ENCODE results near the gene AKNA.

The AKNA gene

DNA sequence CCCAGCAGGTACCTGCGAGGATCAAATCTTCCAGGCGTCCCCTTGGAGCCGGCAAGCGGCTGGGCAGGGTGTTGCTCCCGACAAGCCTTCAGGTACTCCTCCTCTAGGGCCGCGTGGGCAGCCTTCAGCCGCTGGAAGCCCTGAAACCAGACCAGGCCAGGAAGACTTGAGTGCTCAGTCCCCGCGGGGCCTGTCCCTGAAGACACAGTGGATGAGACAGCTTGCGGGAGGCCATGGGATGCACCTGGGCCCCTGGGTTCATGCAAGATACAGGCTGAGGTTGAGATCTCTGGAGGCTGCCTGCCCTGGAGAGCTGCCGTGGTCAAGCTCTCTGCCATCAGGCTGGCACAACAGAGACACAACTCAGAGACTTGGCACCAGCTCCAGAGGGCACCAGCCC, 25.4 kb downstream of the AKNA start:
- Histone ChIP-seq H3K4me1 (no peaks in the 10 kb centered on the region), H3K36me3 (replicated peaks) (peaks cover 22% of the 10 kb centered on the region), H3K9me3 (no peaks in the 10 kb centered on the region), H3K4me3 (no peak overlapping the region), H3K27me3 (ENCODE audit: low read depth) (no peaks in the 10 kb centered on the region)
- no peak for DNase-seq (ENCODE audit: low spot score in 2 of 2)
- in situ Hi-C loops (cut with MboI; ENCODE audit: low sequenced_read_pairs) = no loop called here

DNA sequence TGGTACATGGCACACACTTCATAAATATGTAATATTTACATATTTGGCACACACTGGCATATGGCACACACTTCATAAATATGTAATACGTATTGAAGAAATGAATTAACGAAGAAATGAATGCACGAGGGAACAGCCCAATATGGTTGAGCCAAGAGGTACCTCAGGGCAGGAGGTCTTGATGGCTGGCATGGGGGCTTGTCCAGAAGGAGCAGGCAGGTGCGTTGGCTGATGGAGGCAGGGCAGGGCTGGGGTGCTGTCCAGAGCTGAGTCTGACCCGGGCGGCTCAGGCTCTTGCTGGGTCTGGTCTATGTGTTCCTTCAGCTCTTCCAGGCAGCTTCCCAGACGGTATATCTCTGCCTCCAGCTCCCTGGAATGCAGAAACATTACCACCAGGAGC, 26.2 kb downstream of the AKNA start:
- in situ Hi-C loops (cut with MboI; ENCODE audit: low sequenced_read_pairs) = no loop called here
- no peaks in the 10 kb centered on the region for H3K9me3 ChIP-seq
- DNase-seq (ENCODE audit: low spot score in 2 of 2) = no peak
- peaks cover 26% of the 10 kb centered on the region for H3K36me3 ChIP-seq (replicated peaks)
- no peak overlapping the region for H3K4me3 ChIP-seq
- no peaks in the 10 kb centered on the region for H3K4me1 ChIP-seq
- no peaks in the 10 kb centered on the region for H3K27me3 ChIP-seq (ENCODE audit: low read depth)

DNA sequence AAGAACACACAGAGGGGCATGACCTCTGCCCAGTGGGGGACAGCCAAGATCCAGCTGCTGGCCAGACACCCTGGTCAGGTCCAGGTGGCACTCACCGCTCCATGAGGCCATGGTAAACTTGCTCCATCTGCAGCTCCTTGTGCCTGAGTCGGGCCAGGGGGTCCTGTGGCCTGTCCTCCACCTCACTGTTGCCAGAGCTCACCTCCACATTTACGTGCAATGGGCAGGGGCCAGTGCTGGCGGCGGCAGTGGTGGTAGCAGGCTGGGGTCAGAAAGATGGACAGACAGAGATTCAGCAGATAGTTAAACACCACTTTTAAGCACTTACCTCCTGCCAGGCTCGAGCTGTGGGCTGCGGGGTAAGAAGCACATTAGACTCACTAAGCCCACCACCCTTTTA, 28.0 kb downstream of the AKNA start:
- Histone ChIP-seq H3K4me3 (no peak overlapping the region), H3K9me3 (no peaks in the 10 kb centered on the region), H3K4me1 (no peaks in the 10 kb centered on the region), H3K27me3 (ENCODE audit: low read depth) (no peaks in the 10 kb centered on the region), H3K36me3 (replicated peaks) (peaks cover 32% of the 10 kb centered on the region)
- no peak for DNase-seq (ENCODE audit: low spot score in 2 of 2)
- in situ Hi-C loops (cut with MboI; ENCODE audit: low sequenced_read_pairs) = no loop called here

DNA sequence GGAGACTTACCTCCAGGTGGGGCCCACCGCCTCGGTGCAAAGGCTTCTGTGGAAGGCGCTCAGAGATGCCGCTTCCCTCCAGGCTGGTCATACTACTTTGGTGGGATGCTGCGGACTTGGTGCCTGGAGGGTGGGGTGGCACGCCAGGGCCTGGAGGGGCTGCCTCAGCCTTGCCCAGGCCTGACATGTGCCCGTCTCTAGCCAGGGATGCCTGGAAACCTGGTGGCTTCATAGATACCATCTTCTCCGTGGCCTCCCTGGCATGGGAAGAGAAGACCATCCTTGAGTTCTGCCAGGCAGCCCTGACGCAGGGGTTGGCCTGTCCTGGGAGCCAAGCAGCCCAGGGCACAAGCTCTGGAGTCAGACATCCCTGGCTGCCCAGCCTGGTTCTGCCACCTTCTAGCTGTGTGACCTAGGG, 29.9 kb downstream of the AKNA start:
- Histone ChIP-seq H3K9me3 (no peaks in the 10 kb centered on the region), H3K4me3 (no peak overlapping the region), H3K27me3 (ENCODE audit: low read depth) (no peaks in the 10 kb centered on the region), H3K36me3 (replicated peaks) (peaks cover 32% of the 10 kb centered on the region), H3K4me1 (no peaks in the 10 kb centered on the region)
- in situ Hi-C loops (cut with MboI; ENCODE audit: low sequenced_read_pairs) = no loop called here
- DNase-seq (ENCODE audit: low spot score in 2 of 2) = no peak

DNA sequence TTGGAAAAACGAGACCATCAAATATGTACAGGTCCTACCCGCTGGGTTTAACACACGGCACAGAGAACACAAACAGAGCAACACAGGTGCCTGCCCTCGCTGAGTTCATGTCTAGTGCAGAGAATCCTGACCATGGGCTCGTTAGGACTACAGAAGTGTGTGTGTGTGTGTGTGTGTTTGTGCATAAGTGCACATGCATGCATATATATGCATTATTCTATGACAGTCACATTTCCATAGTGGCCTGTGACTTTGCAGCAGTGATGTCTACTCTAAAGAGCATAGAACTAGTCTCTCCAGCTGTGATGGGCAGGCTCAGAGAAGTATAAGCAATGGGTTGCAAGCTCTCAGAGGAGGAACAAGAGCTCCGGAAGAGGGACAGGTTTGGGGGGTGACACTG, 30.4 kb downstream of the AKNA start:
- no peaks in the 10 kb centered on the region for H3K27me3 ChIP-seq (ENCODE audit: low read depth)
- no peak overlapping the region for H3K4me3 ChIP-seq
- H3K4me1 ChIP-seq = no peaks in the 10 kb centered on the region
- in situ Hi-C loops (cut with MboI; ENCODE audit: low sequenced_read_pairs) = no loop called here
- no peak for DNase-seq (ENCODE audit: low spot score in 2 of 2)
- H3K9me3 ChIP-seq = no peaks in the 10 kb centered on the region
- H3K36me3 ChIP-seq (replicated peaks) = peaks cover 32% of the 10 kb centered on the region

DNA sequence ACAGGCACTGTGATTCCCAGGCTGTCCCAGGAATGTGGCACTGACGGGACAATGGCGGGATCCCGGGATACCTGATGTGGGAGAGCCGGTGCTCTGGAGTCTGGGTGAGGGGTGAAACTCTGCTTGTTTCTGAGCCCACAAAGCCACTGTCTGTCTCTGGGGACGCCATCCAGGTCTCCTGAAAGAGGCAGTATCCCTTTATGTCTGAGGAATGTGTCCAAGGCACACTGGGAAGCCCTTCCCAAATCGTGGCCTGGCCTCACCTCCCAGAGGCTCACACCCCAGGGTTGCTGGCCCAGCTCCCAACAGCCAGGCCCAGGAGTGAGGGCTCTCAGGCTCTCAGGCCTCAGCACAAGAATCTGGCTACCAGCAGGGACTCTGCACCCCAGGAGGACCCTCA, 31.0 kb downstream of the AKNA start:
- H3K36me3 ChIP-seq (replicated peaks) = peaks cover 29% of the 10 kb centered on the region
- in situ Hi-C loops (cut with MboI; ENCODE audit: low sequenced_read_pairs) = no loop called here
- no peak overlapping the region for H3K4me3 ChIP-seq
- no peak for DNase-seq (ENCODE audit: low spot score in 2 of 2)
- no peaks in the 10 kb centered on the region for H3K9me3 ChIP-seq
- no peaks in the 10 kb centered on the region for H3K27me3 ChIP-seq (ENCODE audit: low read depth)
- H3K4me1 ChIP-seq = no peaks in the 10 kb centered on the region

DNA sequence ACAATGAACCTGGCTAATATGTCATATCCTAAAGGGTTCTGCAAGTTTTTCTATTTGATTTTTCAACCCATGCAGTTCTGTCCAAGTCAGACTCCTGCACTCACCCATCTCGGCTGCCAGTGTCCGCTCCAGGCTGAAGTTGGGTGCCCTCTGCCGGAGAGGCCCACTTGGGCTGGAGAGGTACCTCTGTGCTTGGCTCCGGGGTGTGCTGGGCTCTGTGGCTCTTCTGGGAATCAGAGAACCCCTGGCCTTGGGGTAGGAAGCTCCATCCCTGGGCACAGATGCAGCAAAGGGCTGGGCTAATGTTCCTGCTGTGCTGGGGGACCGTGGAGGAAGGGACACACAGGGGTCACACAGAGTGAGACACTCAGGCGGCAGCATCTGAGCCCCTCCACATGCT, 32.0 kb downstream of the AKNA start:
- Histone ChIP-seq H3K36me3 (replicated peaks) (peaks cover 23% of the 10 kb centered on the region), H3K4me1 (no peaks in the 10 kb centered on the region), H3K27me3 (ENCODE audit: low read depth) (no peaks in the 10 kb centered on the region), H3K4me3 (no peak overlapping the region), H3K9me3 (no peaks in the 10 kb centered on the region)
- in situ Hi-C loops (cut with MboI; ENCODE audit: low sequenced_read_pairs) = no loop called here
- DNase-seq (ENCODE audit: low spot score in 2 of 2) = no peak

DNA sequence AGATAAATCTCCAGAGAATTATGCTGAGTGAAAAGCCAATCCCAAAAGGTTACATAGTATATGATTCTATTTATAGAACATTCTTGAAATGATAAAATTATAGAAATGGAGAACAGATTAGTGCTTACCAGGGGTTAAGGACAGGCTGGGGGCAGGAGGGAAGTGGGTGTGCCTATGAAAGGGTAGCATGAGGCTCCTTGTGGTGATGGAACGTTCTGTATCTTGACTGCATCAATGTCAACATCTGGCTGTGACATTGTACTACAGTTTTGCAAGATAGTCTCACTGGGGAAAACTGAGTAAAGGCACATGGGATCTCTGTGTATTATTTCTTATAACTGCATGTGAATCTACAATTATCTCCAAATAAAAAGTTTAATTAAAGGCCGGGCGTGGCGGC, 35.9 kb downstream of the AKNA start:
- H3K4me1 ChIP-seq = peaks cover 4% of the 10 kb centered on the region
- no peaks in the 10 kb centered on the region for H3K27me3 ChIP-seq (ENCODE audit: low read depth)
- in situ Hi-C loops (cut with MboI; ENCODE audit: low sequenced_read_pairs) = no loop called here
- DNase-seq (ENCODE audit: low spot score in 2 of 2) = no peak
- H3K4me3 ChIP-seq = no peak overlapping the region
- peaks cover 16% of the 10 kb centered on the region for H3K36me3 ChIP-seq (replicated peaks)
- no peaks in the 10 kb centered on the region for H3K9me3 ChIP-seq

DNA sequence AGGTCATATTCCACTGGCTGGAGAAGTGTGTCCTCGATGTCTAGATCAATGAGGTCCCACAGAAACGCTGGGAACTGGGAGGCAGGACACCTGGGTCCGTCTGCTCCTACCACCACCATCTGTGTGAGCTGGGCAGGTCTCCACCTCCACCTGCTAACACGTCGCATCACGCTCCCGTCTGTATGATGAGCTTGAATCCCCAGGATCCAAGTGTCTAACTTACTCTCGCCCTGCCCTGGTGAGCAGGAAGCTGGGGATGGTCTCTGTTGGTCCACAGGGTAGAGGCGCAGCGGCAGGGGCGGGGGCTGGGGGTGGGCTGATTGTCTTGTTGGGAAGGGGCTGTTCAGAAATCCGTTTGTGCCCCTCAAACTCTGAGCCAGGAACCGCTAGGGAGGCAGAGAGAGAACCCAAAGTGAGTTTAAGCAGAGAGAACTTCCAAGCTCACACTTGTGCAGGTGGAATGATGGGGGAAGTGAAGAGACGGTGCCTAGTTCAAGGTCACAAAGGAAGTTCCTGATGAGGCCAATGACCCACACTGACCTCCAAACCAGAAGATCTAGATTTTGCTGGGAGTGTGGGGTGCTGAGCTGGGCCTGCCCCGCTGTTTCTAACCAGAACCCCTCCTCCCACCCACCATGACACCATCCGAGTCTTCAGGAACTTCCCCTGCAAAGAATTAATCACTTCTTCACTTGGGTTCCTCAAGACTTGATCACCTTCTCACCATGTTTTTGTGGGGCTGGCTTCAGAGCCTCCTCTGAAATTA, 37.0 kb downstream of the AKNA start:
- peaks cover 4% of the 10 kb centered on the region for H3K4me1 ChIP-seq
- H3K9me3 ChIP-seq = no peaks in the 10 kb centered on the region
- no peaks in the 10 kb centered on the region for H3K27me3 ChIP-seq (ENCODE audit: low read depth)
- peaks cover 26% of the 10 kb centered on the region for H3K36me3 ChIP-seq (replicated peaks)
- no peak overlapping the region for H3K4me3 ChIP-seq
- no peak for DNase-seq (ENCODE audit: low spot score in 2 of 2)
- in situ Hi-C loops (cut with MboI; ENCODE audit: low sequenced_read_pairs) = no loop called here

DNA sequence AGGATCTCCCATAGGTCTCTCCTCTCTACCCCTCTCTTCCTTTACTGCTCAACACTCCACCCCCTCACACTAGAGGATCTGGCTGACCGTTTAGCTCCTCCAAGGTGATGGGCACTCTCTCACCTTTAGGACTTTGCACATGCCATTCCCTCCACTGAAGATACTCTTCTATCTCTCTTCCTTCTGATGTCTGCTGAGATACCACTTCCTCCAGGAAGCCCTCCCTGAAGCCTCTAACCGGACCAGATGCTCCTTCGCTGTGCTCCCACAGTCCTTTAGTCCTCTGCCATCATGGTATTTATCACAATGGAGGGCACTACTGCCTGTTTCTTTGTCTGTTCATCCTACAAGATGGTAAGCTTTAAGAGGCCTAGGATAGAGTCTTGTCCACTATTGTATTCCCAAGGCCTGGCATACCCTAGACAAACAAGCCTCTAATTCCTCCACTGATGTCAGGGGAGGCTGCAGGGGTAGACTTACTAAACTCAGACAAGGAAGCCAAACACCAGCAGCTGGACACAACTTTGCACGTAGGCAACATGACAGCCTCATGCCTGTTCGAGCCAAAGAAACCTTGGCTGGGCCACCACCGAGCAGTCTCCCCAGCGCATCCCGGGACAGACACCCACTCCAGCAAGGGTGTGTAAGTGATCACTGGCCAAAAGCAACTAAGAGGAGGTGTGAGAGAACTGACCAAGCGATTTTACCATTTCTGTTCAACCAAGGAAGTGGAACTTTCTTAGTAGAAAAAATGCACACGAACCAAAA, 37.9 kb downstream of the AKNA start:
- Histone ChIP-seq H3K4me3 (no peak overlapping the region), H3K27me3 (ENCODE audit: low read depth) (no peaks in the 10 kb centered on the region), H3K9me3 (no peaks in the 10 kb centered on the region), H3K36me3 (replicated peaks) (peaks cover 24% of the 10 kb centered on the region), H3K4me1 (peaks cover 4% of the 10 kb centered on the region)
- no peak for DNase-seq (ENCODE audit: low spot score in 2 of 2)
- in situ Hi-C loops (cut with MboI; ENCODE audit: low sequenced_read_pairs) = no loop called here

DNA sequence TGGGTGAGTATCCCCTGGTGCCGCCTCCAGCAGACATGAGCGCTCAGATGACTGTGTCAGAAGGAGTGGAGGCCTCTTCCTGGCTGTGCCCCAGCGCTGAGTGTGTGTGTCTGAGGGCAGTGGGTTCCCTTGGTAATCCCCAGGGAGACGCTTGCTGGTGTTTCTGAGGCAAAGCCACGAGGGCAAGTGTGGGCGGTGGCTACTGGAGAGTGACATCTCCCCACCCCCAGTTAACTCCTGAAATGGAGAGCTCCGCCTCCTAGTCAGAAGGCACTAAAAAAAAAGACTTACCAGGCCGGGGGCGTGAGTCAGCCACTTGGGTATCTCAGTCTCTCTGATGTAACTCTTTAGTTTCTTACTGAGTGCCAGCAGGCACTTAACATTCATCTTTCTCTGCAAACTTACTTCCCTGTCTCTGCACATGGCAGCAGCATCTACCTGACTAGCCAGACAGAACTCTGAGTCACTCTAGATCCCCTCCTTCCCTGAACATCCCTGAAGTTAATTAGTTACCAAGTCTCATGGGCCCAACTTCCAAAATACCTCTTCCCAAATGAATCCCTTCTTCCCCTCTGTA, 38.8 kb downstream of the AKNA start:
- H3K4me1 ChIP-seq = peaks cover 4% of the 10 kb centered on the region
- no peak overlapping the region for H3K4me3 ChIP-seq
- peaks cover 24% of the 10 kb centered on the region for H3K36me3 ChIP-seq (replicated peaks)
- in situ Hi-C loops (cut with MboI; ENCODE audit: low sequenced_read_pairs) = no loop called here
- no peaks in the 10 kb centered on the region for H3K9me3 ChIP-seq
- peak; percentile 60 to 75 for DNase-seq (ENCODE audit: low spot score in 2 of 2)
- H3K27me3 ChIP-seq (ENCODE audit: low read depth) = no peaks in the 10 kb centered on the region

DNA sequence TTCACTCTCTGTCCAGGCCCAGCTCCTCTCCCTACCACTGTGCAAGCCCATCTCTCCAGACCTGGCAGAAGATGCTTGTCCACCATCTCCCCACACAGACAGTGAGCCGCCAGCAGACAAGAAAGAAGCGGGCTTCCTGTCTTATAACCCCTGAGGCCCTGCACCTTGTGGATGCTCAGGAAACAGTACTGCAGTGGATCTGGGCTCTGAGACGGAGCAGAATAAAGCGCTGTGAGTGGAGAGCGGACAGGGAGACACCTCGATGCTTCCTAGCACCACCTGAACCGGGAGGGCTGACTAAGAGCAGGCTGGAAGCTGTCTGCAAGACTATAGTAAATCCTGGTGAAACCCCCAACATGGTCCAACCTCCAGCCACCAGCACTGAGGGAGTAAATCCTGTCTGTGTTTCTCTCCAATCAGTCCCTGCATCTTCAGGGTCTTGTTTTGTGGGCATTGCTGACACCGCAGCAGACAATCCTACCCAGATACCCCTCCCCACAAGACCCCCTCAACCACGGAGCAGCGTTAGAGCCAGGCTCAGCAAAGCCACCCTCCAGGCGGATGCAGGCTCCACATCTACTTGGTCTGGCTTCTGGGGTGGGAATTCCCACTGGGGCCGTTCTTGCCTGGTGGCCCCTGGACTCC, 39.4 kb downstream of the AKNA start:
- Histone ChIP-seq H3K4me3 (no peak overlapping the region), H3K9me3 (no peaks in the 10 kb centered on the region), H3K27me3 (ENCODE audit: low read depth) (no peaks in the 10 kb centered on the region), H3K4me1 (peaks cover 4% of the 10 kb centered on the region), H3K36me3 (replicated peaks) (peaks cover 24% of the 10 kb centered on the region)
- DNase-seq (ENCODE audit: low spot score in 2 of 2) = no peak
- in situ Hi-C loops (cut with MboI; ENCODE audit: low sequenced_read_pairs) = no loop called here

DNA sequence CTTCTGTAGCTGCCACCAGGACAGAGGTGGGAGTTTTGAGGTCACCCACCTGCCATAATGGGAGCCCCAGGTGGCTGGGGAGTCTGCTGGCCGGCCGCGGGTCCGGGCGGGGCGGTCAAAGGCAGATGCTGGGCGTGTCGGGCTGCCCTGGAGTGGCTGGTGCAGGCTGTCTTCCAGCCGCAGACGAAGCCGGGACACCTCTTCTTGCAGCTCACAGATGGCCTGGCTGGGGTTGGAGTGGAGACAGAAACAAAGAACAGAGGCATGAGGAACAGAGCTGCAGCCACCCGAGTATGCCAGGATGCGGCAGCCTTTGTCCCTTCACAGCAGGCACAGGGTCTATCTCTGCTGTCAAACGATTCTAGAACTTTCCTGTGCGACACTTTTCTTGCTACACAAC, 40.1 kb downstream of the AKNA start:
- Histone ChIP-seq H3K9me3 (no peaks in the 10 kb centered on the region), H3K27me3 (ENCODE audit: low read depth) (no peaks in the 10 kb centered on the region), H3K4me3 (no peak overlapping the region), H3K4me1 (peaks cover 4% of the 10 kb centered on the region), H3K36me3 (replicated peaks) (peaks cover 24% of the 10 kb centered on the region)
- DNase-seq (ENCODE audit: low spot score in 2 of 2) = no peak
- in situ Hi-C loops (cut with MboI; ENCODE audit: low sequenced_read_pairs) = no loop called here

DNA sequence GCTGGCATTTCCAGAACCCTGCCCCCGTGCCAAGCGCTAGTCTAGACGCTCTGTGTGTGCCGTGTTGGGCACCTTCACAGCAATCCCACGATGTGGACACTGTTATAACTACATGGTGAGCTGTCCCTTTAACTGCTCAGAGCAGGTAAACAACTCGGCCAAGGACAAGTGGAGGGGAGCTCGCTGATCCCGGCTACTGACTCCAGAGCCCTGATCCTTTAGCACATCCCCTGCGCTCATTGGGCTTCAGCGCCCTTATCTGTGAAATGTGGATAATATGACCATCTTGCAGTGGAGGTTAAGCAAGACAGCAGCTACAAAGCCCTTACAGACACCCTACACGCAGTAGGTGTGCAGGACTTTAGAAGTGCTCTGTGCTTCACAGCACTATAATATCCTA, 41.6 kb downstream of the AKNA start:
- in situ Hi-C loops (cut with MboI; ENCODE audit: low sequenced_read_pairs) = no loop called here
- DNase-seq (ENCODE audit: low spot score in 2 of 2) = no peak
- Histone ChIP-seq H3K4me1 (peaks cover 4% of the 10 kb centered on the region), H3K27me3 (ENCODE audit: low read depth) (no peaks in the 10 kb centered on the region), H3K36me3 (replicated peaks) (peaks cover 24% of the 10 kb centered on the region), H3K4me3 (no peak overlapping the region), H3K9me3 (no peaks in the 10 kb centered on the region)
